H9 (cell line): ENCODE measurements around the gene SYCP2L. TPM values are rescaled to one million over a fixed set of nuclear protein-coding genes. Genes with fewer than 3 reads are reported as not detected.

Source experiments
- DNase-seq: peaks from one replicate; pipeline ENCODE4 v3.0.0-alpha.2; 2017
- H2AFZ ChIP-seq: one replicate; pipeline ENCODE4 v1.6.1; 2013; ENCODE audit warnings: mild to moderate bottlenecking, low read length, control low read depth, moderate library complexity
- H2AK5ac ChIP-seq: 2 replicates; pipeline ENCODE4 v1.6.1; 2013; ENCODE audit warnings: low read length, control low read depth, mixed read lengths; ENCODE audit not compliant: insufficient read length
- H2BK120ac ChIP-seq: one replicate; pipeline ENCODE4 v1.6.1; 2013; ENCODE audit warnings: low read depth, mild to moderate bottlenecking, low read length, control low read depth, inconsistent platforms; ENCODE audit not compliant: poor library complexity, severe bottlenecking
- H2BK12ac ChIP-seq: 2 replicates; pipeline ENCODE4 v1.6.1; 2013; ENCODE audit warnings: low read length, control low read depth, mixed read lengths, low read depth; ENCODE audit not compliant: insufficient read length
- H2BK15ac ChIP-seq: 2 replicates; pipeline ENCODE4 v1.6.1; 2013; ENCODE audit warnings: low read depth, low read length, control low read depth
- H2BK20ac ChIP-seq: one replicate; pipeline ENCODE4 v1.6.1; 2013; ENCODE audit warnings: low read depth, mild to moderate bottlenecking, low read length, control low read depth, inconsistent platforms; ENCODE audit not compliant: poor library complexity, severe bottlenecking
- H2BK5ac ChIP-seq: 2 replicates; pipeline ENCODE4 v1.6.1; 2013; ENCODE audit warnings: low read length, control low read depth, mixed read lengths; ENCODE audit not compliant: insufficient read length
- H3K14ac ChIP-seq: 2 replicates; pipeline ENCODE4 v1.6.1; 2013; ENCODE audit warnings: low read length, control low read depth; ENCODE audit not compliant: insufficient read depth
- H3K18ac ChIP-seq: 2 replicates; pipeline ENCODE4 v1.6.1; 2013; ENCODE audit warnings: low read depth, mild to moderate bottlenecking, mixed read lengths, low read length, control low read depth; ENCODE audit not compliant: insufficient read length
- H3K23ac ChIP-seq: 2 replicates; pipeline ENCODE4 v1.6.1; 2013; ENCODE audit warnings: low read length, control low read depth, mixed read lengths, low read depth; ENCODE audit not compliant: insufficient read length
- H3K23me2 ChIP-seq: 2 replicates; pipeline ENCODE4 v1.6.1; 2013; ENCODE audit warnings: low read depth, mild to moderate bottlenecking, mixed read lengths, low read length, control low read depth; ENCODE audit not compliant: insufficient read length, poor library complexity, severe bottlenecking
- H3K27ac ChIP-seq: 2 replicates; pipeline ENCODE4 v1.5.1; 2013; ENCODE audit warnings: low read length, control low read depth, mixed read lengths, low read depth; ENCODE audit not compliant: insufficient read length
- H3K27me3 ChIP-seq: 2 replicates; pipeline ENCODE4 v1.6.1; 2013; ENCODE audit warnings: low read length, control low read depth, inconsistent platforms; ENCODE audit not compliant: insufficient read depth
- H3K4ac ChIP-seq: 2 replicates; pipeline ENCODE4 v1.6.1; 2013; ENCODE audit warnings: low read depth, mild to moderate bottlenecking, control low read depth, inconsistent platforms, low read length, moderate library complexity
- H3K4me1 ChIP-seq: 2 replicates; pipeline ENCODE4 v1.6.1; 2013; ENCODE audit warnings: low read length, control low read depth, inconsistent platforms; ENCODE audit not compliant: insufficient read depth
- H3K4me2 ChIP-seq: 2 replicates; pipeline ENCODE4 v1.6.1; 2013; ENCODE audit warnings: low read length, control low read depth, mixed read lengths; ENCODE audit not compliant: insufficient read length, insufficient read depth
- H3K56ac ChIP-seq: 2 replicates; pipeline ENCODE4 v1.6.1; 2013; ENCODE audit warnings: low read depth, mild to moderate bottlenecking, mixed read lengths, low read length, control low read depth; ENCODE audit not compliant: insufficient read length
- H3K79me1 ChIP-seq: 2 replicates; pipeline ENCODE4 v1.6.1; 2013; ENCODE audit warnings: low read depth, mild to moderate bottlenecking, moderate library complexity, low read length, control low read depth, inconsistent platforms; ENCODE audit not compliant: insufficient read depth, poor library complexity, severe bottlenecking
- H3K79me2 ChIP-seq: 2 replicates; pipeline ENCODE4 v1.6.1; 2013; ENCODE audit warnings: low read length, control low read depth, inconsistent platforms; ENCODE audit not compliant: insufficient read depth
- H3K9ac ChIP-seq: 2 replicates; pipeline ENCODE4 v1.6.1; 2013; ENCODE audit warnings: low read length, control low read depth, mixed read lengths; ENCODE audit not compliant: insufficient read length; ENCODE audit errors: extremely low read depth
- H3K9me3 ChIP-seq: one replicate; pipeline ENCODE4 v1.6.1; 2013; ENCODE audit warnings: low read depth, low read length, inconsistent platforms; ENCODE audit not compliant: control insufficient read depth
- H3T11ph ChIP-seq: one replicate; pipeline ENCODE4 v1.6.1; 2013; ENCODE audit warnings: mild to moderate bottlenecking, low read length, control low read depth, inconsistent platforms
- H4K20me1 ChIP-seq: one replicate; pipeline ENCODE4 v1.6.1; 2013; ENCODE audit not compliant: control insufficient read depth, insufficient read length, insufficient read depth
- H4K5ac ChIP-seq: 2 replicates; pipeline ENCODE4 v1.6.1; 2013; ENCODE audit warnings: low read depth, mild to moderate bottlenecking, mixed read lengths, low read length, control low read depth; ENCODE audit not compliant: insufficient read length
- H4K8ac ChIP-seq: replicated peaks from 2 replicates; pipeline ENCODE4 v1.6.1; 2013; ENCODE audit warnings: low read length, control low read depth, mixed read lengths, low read depth; ENCODE audit not compliant: insufficient read length
- H4K91ac ChIP-seq: 2 replicates; pipeline ENCODE4 v1.6.1; 2013; ENCODE audit warnings: low read depth, mild to moderate bottlenecking, moderate library complexity, mixed read lengths, low read length, control low read depth; ENCODE audit not compliant: insufficient read length
- H3K27ac Mint-ChIP-seq, 3 experiments: 2 replicates in 2 of 3; 3 replicates in 1 of 3; pipeline ENCODE4 v1.8.0; 2020 to 2021; ENCODE audit warnings: mixed read lengths in 3 of 3, mild to moderate bottlenecking in 1 of 3, moderate library complexity in 1 of 3
- H3K27me3 Mint-ChIP-seq: 2 replicates; pipeline ENCODE4 v1.8.0; 2021; ENCODE audit warnings: low read depth, mild to moderate bottlenecking, moderate library complexity, mixed read lengths
- H3K36me3 Mint-ChIP-seq, 3 experiments: 2 replicates in 2 of 3; 3 replicates in 1 of 3; pipeline ENCODE4 v1.8.0; 2020 to 2021; ENCODE audit warnings: low read depth in 3 of 3, mixed read lengths in 3 of 3; ENCODE audit not compliant: insufficient read depth in 1 of 3
- H3K4me1 Mint-ChIP-seq, 2 experiments: 2 replicates each; pipeline ENCODE4 v1.8.0; 2020; ENCODE audit warnings: mixed read lengths in 2 of 2
- H3K4me3 Mint-ChIP-seq, 2 experiments: 2 replicates in 1 of 2; 3 replicates in 1 of 2; pipeline ENCODE4 v1.8.0; 2020 to 2021; ENCODE audit warnings: mild to moderate bottlenecking in 2 of 2, mixed read lengths in 2 of 2, moderate library complexity in 1 of 2
- H3K9me3 Mint-ChIP-seq, 2 experiments: 2 replicates in 1 of 2; 3 replicates in 1 of 2; pipeline ENCODE4 v1.8.0; 2020; ENCODE audit warnings: mild to moderate bottlenecking in 2 of 2, mixed read lengths in 2 of 2, moderate library complexity in 1 of 2
- total RNA-seq: library from RNA; stranded (reverse); gene quantifications from 2 replicates; pipeline ENCODE4 v1.2.1, GENCODE V29; 2021
- TF ChIP-seq, protein P1 (sequence below): fragments of 200-600 bp; sonication (generic); conservative IDR thresholded peaks from 3 replicates; pipeline ENCODE4 v1.8.0; 2021; ENCODE audit warnings: antibody characterized with exemption, mild to moderate bottlenecking

SYCP2L gene
- total RNA-seq, 1 experiment from 2014 or later = 3.5 TPM

DNA sequence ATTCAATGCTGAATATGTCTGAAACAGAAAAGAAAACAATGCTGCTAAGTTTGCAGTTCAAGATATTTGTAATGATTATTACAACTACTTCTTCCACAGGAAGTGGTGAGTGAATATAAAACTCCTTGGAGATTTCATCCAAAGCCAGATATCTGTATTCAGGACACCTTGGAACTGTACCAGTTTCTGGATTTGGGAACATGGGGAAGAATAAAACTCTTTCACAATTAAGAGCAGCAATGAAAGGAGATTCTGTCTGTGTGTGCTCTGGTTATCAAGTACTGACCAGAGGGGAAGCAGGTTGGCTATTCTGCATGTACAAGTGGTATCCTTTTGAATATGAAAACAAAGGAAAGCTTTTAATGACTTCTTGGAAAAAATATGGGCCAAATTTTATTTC, 136.2 kb downstream of the SYCP2L start:
- H3K4me1 Mint-ChIP-seq = peaks cover 35 to 36% of the 10 kb centered on the region in 2 experiments
- no peak overlapping the region for H3K27ac Mint-ChIP-seq
- TF ChIP-seq, protein P1, sequence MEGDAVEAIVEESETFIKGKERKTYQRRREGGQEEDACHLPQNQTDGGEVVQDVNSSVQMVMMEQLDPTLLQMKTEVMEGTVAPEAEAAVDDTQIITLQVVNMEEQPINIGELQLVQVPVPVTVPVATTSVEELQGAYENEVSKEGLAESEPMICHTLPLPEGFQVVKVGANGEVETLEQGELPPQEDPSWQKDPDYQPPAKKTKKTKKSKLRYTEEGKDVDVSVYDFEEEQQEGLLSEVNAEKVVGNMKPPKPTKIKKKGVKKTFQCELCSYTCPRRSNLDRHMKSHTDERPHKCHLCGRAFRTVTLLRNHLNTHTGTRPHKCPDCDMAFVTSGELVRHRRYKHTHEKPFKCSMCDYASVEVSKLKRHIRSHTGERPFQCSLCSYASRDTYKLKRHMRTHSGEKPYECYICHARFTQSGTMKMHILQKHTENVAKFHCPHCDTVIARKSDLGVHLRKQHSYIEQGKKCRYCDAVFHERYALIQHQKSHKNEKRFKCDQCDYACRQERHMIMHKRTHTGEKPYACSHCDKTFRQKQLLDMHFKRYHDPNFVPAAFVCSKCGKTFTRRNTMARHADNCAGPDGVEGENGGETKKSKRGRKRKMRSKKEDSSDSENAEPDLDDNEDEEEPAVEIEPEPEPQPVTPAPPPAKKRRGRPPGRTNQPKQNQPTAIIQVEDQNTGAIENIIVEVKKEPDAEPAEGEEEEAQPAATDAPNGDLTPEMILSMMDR = no peak

More for the DNA sequence above, 136.2 kb downstream of the SYCP2L start:
- no peaks in the 10 kb centered on the region for H3K9me3 ChIP-seq
- H2AFZ ChIP-seq = no peak overlapping the region
- Mint-ChIP-seq H3K36me3 (no peaks in the 10 kb centered on the region), H3K9me3 (no peaks in the 10 kb centered on the region), H3K27me3 (no peaks in the 10 kb centered on the region), H3K4me3 (no peak overlapping the region)
- no peak overlapping the region for H3K9ac ChIP-seq
- H3K79me1 ChIP-seq = no peaks in the 10 kb centered on the region
- no peaks in the 10 kb centered on the region for H3K23me2 ChIP-seq
- no peak overlapping the region for H3K23ac ChIP-seq
- no peak overlapping the region for H3K18ac ChIP-seq
- H3K4me1 ChIP-seq = peaks cover 5% of the 10 kb centered on the region; the same call in 1 of the 2 replicates
- H4K5ac ChIP-seq = no peak overlapping the region
- no peak overlapping the region for H4K91ac ChIP-seq
- H2BK120ac ChIP-seq = no peak overlapping the region
- no peak overlapping the region for H3K56ac ChIP-seq
- peaks cover 2% of the 10 kb centered on the region for H4K20me1 ChIP-seq
- no peak overlapping the region for H3K4ac ChIP-seq
- no peak overlapping the region for H4K8ac ChIP-seq
- H3K27ac ChIP-seq = no peak overlapping the region
- H3K79me2 ChIP-seq = no peaks in the 10 kb centered on the region
- no peak overlapping the region for H2BK12ac ChIP-seq
- no peak for DNase-seq
- H3K4me2 ChIP-seq = no peak overlapping the region
- H3K14ac ChIP-seq = no peak overlapping the region
- H2AK5ac ChIP-seq = no peak overlapping the region
- H3K27me3 ChIP-seq = no peaks in the 10 kb centered on the region
- no peak overlapping the region for H2BK5ac ChIP-seq
- no peak overlapping the region for H3T11ph ChIP-seq
- no peak overlapping the region for H2BK20ac ChIP-seq
- no peak overlapping the region for H2BK15ac ChIP-seq

Other genes with a start within 250 kb of the SYCP2L start
- 1.8 and 2.3 TPM in 2 replicates for gene C6orf52, start 192.4 kb upstream of the SYCP2L start, total RNA-seq
- gene PAK1IP1, start 192.1 kb upstream of the SYCP2L start, total RNA-seq = 43.6 and 44.8 TPM in 2 replicates
- gene TMEM14C, start 164.0 kb upstream of the SYCP2L start, total RNA-seq = 94.4 and 104 TPM in 2 replicates
- 104 and 107 TPM in 2 replicates for gene TMEM14B, start 139.2 kb upstream of the SYCP2L start, total RNA-seq
- gene MAK, start 48.5 kb upstream of the SYCP2L start, total RNA-seq = 0.20 TPM in 2 replicates
- 0.11 and 0.15 TPM in 2 replicates for gene GCM2, start 5.0 kb upstream of the SYCP2L start, total RNA-seq
- 0.46 and 0.57 TPM in 2 replicates for gene ELOVL2, start 157.3 kb downstream of the SYCP2L start, total RNA-seq
- 10.6 and 11.5 TPM in 2 replicates for gene SMIM13, start 206.8 kb downstream of the SYCP2L start, total RNA-seq
- gene ERVFRD-1, start 224.7 kb downstream of the SYCP2L start, total RNA-seq = not detected in 2 replicates